HPDE6-E6E7 (cell line): ENCODE results near the gene LAMB1.

Source experiments
- DNase-seq: peaks from one replicate; pipeline ENCODE4 v3.0.0; 2011; ENCODE audit warnings: missing footprints; ENCODE audit errors: extremely low spot score

The LAMB1 gene

DNA sequence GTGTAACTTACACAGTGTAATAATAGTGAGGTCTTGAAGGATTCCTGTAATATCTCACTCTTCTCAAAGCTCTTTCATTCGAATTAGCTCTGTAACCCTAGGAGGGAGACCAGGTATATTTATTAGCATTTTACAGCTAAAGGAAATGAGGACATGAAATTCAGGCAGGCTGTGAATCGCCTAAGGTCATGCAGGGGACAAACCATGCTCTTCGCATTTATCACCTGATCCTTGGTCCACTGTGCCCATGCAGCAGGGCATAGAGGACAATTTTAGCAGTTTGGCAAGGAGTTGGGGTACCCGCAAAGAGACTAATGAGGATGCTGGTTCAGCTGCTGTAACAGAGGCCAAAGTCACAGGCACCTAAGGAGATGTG, 14.8 kb upstream of the LAMB1 start:
- no peak for DNase-seq

- no peak for DNase-seq
These were observed 14.1 kb upstream of the LAMB1 start for GRCh38 chr7:108016841-108017775.

GRCh38 chr7:108015740-108016139, 12.8 kb upstream of the LAMB1 start:
- DNase-seq: no peak

DNA sequence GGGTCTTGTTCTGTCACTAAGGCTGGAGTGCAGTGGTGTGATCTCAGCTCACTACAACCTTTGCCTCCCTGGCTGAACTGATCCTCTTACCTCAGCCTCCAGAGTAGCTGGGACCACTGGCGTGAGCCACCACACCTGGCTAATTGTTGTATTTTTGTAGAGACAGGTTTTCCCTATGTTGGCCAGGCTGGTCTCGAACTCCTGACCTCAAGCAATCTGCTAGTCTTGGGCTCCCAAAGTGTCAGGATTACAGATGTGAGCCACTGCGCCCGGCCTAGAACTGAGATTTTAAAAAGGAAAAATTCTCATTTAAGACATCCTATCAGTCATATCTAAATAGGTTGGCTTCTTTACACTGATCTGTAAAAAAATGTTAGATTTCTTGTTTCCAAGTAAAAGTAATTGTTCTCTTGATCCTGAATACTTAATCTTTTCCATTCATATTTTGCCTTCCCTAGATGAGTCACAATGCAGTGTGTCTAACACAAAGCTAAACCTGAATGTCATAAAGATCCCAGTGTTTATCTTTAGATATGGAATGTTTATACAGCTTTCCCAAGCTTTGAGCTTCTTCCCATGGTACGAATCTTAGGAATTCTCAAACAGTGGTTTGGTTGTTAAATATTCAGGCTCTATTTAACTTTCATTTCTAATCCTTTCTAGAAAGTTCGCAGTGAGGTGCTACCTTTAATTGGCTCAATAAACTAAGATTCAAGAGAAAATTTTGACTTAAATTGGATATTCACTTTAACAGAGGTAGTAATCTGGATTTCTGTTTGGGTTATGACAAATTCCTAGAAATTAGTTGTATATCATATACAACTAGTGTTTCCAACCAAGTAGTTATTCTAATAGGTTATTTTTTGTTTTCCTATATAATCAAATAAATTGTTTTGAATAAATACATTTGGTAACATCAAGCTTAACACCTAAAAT, 12.1 kb upstream of the LAMB1 start:
- DNase-seq: no peak

DNA sequence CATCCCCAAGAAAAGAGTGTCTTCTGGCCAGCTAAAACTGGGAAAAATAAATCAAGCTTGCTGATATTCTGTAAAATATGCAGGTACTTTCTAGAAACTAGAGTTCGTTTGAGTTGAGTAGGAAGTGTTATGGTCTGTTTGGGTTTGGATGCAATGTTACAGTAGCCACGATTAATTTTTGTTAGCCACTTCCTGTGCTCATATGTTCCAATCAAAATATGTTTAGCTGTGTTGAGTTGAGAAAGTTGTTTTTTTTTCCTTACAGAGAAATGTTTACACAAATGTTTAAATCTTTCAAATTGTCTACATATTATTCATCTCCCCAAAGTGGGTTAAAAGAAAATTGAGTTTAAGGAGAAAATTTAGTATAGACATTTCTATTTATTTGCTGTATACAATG, 11.3 kb upstream of the LAMB1 start:
- no peak for DNase-seq

- no peak for DNase-seq
These were observed 9.8 kb upstream of the LAMB1 start for GRCh38 chr7:108012499-108013430.

- no peak for DNase-seq
These were observed 7.4 kb upstream of the LAMB1 start for GRCh38 chr7:108010377-108010776.

DNA sequence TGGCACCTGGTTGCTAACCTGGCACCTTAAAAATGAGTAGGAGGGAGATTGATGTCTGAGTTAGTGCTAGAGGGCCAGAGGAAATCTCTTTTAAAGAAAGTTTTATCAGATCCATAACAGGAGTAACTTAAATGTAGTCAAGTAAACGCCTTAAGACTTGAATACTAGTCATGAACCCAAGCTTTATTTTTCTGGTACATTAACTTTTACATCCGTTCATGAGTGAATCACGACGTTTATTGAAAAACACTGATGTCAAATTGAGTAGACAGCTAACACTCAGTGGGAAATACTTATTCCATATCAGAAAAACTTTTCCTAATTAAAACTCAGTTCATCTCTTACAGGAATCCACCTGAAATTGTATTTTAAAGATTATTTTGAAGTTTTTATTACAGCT, 6.9 kb upstream of the LAMB1 start:
- DNase-seq: no peak

- DNase-seq: no peak
These were observed 5.9 kb upstream of the LAMB1 start for GRCh38 chr7:108008827-108009226.

DNA sequence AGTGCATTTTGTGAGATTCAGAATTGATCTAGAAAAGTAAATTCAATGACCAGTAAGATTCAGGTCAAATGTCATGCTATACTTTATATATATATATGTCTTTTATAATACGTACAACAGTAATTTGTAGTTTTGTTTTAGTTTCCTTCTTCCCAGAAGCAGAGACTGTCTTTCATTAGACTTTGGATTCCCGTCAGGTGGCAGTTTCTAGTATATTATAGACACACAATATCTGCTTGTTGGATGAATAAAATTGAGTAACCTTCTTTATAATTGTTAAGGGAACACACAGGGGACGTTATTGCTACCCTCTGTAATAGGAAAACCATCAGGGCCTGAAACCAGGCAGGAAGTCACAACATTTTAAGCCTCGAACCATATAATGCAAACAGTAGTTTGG, 5.3 kb upstream of the LAMB1 start:
- DNase-seq: no peak

DNA sequence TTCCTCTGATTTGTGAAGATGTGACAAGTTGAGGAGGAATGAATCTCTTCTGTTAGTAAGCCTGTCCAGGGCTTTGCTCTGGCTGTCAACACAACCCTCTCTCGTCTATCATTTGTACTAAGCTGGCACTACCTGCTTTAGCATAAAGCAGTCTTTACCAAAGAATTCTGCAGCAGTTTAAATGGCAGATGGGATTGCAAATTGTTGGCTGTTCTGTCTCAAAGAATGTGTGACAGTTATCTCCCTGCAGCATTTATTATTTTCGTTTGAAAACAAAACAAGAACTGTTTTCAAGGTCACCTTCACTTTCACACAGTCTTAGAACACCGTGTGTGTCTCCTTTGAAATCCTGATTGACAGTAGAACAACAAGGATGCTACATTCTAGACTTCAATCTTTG, 4.8 kb upstream of the LAMB1 start:
- no peak for DNase-seq

DNA sequence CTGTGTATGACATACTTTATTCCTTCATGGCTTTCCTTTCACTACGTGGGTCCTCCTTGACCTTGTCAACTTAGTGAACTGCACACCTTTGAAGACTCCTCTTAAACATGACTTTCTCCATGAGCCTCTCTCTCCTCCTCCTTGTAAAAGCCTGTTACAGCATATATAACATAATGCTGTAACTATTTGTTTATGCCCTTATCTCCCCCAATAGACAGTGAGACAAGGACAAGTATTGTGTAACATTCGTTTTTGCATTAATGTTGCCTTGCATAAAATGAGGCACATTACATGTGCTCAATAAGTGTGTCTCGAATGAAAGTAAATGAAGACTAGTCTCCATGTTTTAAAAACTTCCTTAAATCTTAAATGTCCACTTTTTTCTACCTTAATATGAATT, 4.3 kb upstream of the LAMB1 start:
- no peak for DNase-seq

DNA sequence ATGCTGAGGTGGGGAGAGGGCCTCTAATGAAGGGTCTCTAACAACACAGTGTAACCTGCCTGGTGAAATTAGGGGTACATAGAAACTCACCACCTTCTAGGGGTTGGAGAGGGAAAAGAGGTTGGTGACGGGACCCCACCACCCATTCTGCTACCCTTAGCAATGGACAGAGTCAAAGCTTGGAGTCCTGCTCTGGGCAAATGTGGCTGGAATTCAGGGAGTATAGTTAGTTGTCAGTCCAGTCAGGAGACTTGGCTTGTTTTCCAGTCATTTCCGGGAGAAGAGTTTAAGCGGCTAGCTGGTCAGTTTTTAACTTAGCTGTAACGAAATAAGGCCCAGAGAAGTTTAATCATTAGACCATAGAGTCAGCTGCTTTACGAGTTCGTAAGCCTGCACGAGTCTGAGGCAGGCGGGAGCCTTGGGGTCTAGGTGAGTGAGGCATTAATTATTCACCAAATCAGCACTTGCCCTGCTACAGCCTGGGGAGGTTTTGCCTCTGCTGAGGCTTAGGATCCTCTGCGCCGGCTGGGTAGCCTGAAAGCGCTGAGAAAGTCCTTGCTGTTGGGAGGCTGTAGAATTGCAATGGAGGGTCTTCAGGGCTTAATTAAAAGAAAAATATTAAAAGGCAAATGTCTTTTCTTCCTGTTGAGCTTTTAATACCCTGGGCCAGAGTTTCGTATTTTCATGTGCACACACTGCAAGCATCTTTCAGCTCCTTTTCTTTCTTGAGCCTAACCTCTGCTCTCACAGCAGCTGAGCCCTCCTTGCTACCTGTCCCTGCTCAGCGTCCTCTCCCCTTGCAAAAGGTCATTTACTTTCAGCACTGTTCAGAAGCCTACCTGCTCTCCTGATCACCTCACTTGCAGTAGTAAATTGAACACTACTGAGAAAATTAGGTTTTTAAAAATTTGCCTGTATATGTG, 1.5 kb upstream of the LAMB1 start:
- no peak for DNase-seq

- no peak for DNase-seq
These were observed 606 bp upstream of the LAMB1 start for GRCh38 chr7:108003599-108003935.

DNA sequence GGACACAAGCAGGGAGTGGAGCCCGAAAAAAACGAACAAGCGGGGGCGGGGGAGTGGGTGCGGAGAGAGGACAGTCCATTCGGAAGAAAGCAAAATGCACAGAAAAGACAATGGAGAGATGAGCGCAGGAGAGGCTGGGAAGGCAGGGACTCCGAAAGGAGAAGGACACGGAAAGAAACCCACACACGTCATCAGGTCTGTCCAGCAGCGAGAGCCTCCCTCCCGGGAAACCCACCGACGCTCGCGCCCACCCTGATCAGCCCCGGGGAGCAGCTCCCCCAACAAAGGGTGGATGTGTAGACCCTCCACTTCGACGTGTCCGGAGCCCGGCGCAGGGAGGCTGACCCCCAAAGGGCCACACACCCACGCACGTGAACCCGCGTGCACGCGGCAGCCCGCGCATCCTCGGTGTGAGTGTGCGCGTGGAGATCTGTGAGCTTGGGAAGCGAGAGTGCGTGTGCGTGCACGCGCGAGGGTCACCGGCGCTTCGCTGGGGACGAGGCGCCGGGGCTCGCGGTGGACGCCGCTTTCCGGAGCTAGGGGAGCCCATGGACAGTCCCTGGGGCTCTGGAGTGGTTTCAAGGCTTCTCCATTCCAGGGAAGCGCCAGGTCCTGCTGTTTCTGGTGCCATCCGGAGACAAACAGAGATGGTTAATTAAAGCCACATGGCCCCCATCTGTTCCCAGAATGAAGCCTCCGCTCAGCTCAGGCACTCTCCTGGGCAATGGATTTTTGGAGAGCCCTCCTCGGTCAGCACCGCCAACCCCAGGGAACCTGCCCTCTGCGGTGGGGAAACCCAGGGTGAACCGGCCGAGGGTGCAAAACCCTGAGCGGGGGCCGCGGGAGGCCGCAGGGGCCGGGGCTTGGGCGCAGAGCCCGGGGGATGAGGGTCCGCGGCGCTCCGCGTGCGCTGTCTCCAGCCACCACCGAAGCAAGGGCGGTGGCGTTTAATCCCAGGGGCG, 916 bp downstream of the LAMB1 start:
- DNase-seq: no peak

DNA sequence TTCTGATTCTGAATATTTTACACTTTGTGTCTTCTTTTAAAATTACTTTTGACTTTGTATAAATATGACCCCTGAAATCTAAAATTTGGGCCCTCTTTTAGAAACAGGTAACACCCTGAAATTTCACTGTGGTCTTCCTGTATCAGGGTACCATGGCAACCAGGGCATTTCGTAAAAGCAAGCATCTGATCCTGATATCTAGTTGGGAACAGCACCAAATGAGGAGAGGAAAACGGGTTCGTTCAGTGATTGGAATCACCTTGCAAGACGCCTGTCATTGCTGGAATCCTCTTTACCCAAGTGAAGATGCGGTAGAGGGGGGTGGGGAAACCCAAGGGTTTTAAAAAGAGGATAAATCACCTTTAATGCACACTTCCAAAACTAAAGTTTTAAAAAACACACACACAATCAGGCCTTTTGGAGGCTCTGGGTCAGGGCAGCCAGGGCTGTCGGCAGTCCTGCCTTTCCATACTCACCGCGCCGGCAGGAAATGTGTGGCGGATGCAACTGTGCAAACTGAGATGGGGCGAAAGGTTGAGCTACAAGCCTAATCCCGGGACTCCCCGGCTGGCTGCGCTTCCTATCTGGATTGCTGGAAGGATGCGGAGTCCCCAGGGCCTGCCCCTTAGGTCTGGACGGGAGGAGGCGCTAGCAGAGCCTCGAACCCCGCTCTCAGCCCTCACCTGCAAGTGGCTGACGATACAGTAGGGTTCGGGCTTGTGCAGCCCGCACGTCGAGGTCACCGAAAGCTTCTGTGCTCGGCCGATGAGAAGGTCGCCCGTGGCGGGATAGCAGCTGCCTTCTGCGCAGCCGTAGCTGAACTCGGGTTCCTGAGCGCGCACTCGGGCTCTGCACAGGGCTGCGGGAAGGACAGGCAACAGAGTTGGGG, 1.8 kb downstream of the LAMB1 start:
- no peak for DNase-seq

- DNase-seq: no peak
These were observed 3.0 kb downstream of the LAMB1 start for GRCh38 chr7:107999779-108000560.
